Mucosa of stomach (tissue), 1 donor: ENCODE measurements around the gene RNASET2.

Source experiments
- H3K27me3 ChIP-seq: one replicate; pipeline ENCODE4 v1.7.0; 2013; ENCODE audit warnings: mild to moderate bottlenecking, low read length; ENCODE audit not compliant: control insufficient read depth, insufficient read depth
- H3K36me3 ChIP-seq: one replicate; pipeline ENCODE4 v1.7.0; 2013; ENCODE audit warnings: low read length; ENCODE audit not compliant: control insufficient read depth, insufficient read depth
- H3K4me1 ChIP-seq: one replicate; pipeline ENCODE4 v1.7.0; 2013; ENCODE audit warnings: mild to moderate bottlenecking, low read length; ENCODE audit not compliant: control insufficient read depth, insufficient read depth
- H3K4me3 ChIP-seq: one replicate; pipeline ENCODE4 v1.7.0; 2013; ENCODE audit warnings: low read length
- H3K9ac ChIP-seq: one replicate; pipeline ENCODE4 v1.7.0; 2013; ENCODE audit warnings: mild to moderate bottlenecking, low read length, moderate library complexity
- H3K9me3 ChIP-seq: one replicate; pipeline ENCODE4 v1.7.0; 2013; ENCODE audit warnings: mild to moderate bottlenecking, low read length, moderate library complexity; ENCODE audit not compliant: control insufficient read depth
- donor health status: Pancreatic carcinoma.

Gene RNASET2

GRCh38 chr6:166987930-166988329, 31.6 kb upstream of the RNASET2 start:
- Histone ChIP-seq H3K9me3 (no peaks in the 10 kb centered on the region), H3K27me3 (no peaks in the 10 kb centered on the region), H3K4me3 (no peak overlapping the region), H3K4me1 (peaks cover 5% of the 10 kb centered on the region), H3K9ac (no peak overlapping the region), H3K36me3 (no peaks in the 10 kb centered on the region)

- H3K4me3 ChIP-seq: no peak overlapping the region
Observed at GRCh38 chr6:166987448-166987847, 31.1 kb upstream of the RNASET2 start.

GRCh38 chr6:166980738-166981137, 24.4 kb upstream of the RNASET2 start:
- no peaks in the 10 kb centered on the region for H3K9me3 ChIP-seq
- H3K27me3 ChIP-seq: no peaks in the 10 kb centered on the region
- H3K9ac ChIP-seq: no peak overlapping the region
- H3K36me3 ChIP-seq: no peaks in the 10 kb centered on the region
- H3K4me3 ChIP-seq: no peak overlapping the region
- H3K4me1 ChIP-seq: no peaks in the 10 kb centered on the region

More at GRCh38 chr6:166987448-166987847, 31.1 kb upstream of the RNASET2 start:
- no peaks in the 10 kb centered on the region for H3K9me3 ChIP-seq
- peaks cover 5% of the 10 kb centered on the region for H3K4me1 ChIP-seq
- H3K27me3 ChIP-seq: no peaks in the 10 kb centered on the region
- no peaks in the 10 kb centered on the region for H3K36me3 ChIP-seq
- no peak overlapping the region for H3K9ac ChIP-seq

- Histone ChIP-seq H3K27me3 (no peaks in the 10 kb centered on the region), H3K4me1 (no peaks in the 10 kb centered on the region), H3K36me3 (no peaks in the 10 kb centered on the region), H3K4me3 (no peak overlapping the region), H3K9ac (no peak overlapping the region), H3K9me3 (no peaks in the 10 kb centered on the region)
Observed at GRCh38 chr6:166977621-166978525, 21.5 kb upstream of the RNASET2 start.

- no peak overlapping the region for H3K4me3 ChIP-seq
- no peaks in the 10 kb centered on the region for H3K9me3 ChIP-seq
- H3K4me1 ChIP-seq: no peaks in the 10 kb centered on the region
- H3K36me3 ChIP-seq: no peaks in the 10 kb centered on the region
- no peak overlapping the region for H3K9ac ChIP-seq
- H3K27me3 ChIP-seq: no peaks in the 10 kb centered on the region
Observed at GRCh38 chr6:166976636-166977035, 20.3 kb upstream of the RNASET2 start.

GRCh38 chr6:166972101-166972500, 15.8 kb upstream of the RNASET2 start:
- Histone ChIP-seq H3K9me3 (no peaks in the 10 kb centered on the region), H3K9ac (no peak overlapping the region), H3K4me1 (no peaks in the 10 kb centered on the region), H3K27me3 (no peaks in the 10 kb centered on the region), H3K4me3 (no peak overlapping the region), H3K36me3 (no peaks in the 10 kb centered on the region)

GRCh38 chr6:166971271-166971670, 14.9 kb upstream of the RNASET2 start:
- no peak overlapping the region for H3K4me3 ChIP-seq
- H3K36me3 ChIP-seq: no peaks in the 10 kb centered on the region
- H3K27me3 ChIP-seq: no peaks in the 10 kb centered on the region
- no peaks in the 10 kb centered on the region for H3K9me3 ChIP-seq
- no peak overlapping the region for H3K9ac ChIP-seq
- H3K4me1 ChIP-seq: no peaks in the 10 kb centered on the region

GRCh38 chr6:166970776-166971175, 14.4 kb upstream of the RNASET2 start:
- Histone ChIP-seq H3K9me3 (no peaks in the 10 kb centered on the region), H3K4me3 (no peak overlapping the region), H3K27me3 (no peaks in the 10 kb centered on the region), H3K36me3 (no peaks in the 10 kb centered on the region), H3K4me1 (no peaks in the 10 kb centered on the region), H3K9ac (no peak overlapping the region)

GRCh38 chr6:166970091-166970490, 13.7 kb upstream of the RNASET2 start:
- Histone ChIP-seq H3K4me1 (no peaks in the 10 kb centered on the region), H3K36me3 (no peaks in the 10 kb centered on the region), H3K9me3 (no peaks in the 10 kb centered on the region), H3K27me3 (no peaks in the 10 kb centered on the region), H3K9ac (no peak overlapping the region), H3K4me3 (no peak overlapping the region)

GRCh38 chr6:166969390-166970002, 13.1 kb upstream of the RNASET2 start:
- H3K36me3 ChIP-seq: no peaks in the 10 kb centered on the region
- H3K9me3 ChIP-seq: no peaks in the 10 kb centered on the region
- no peak overlapping the region for H3K9ac ChIP-seq
- H3K27me3 ChIP-seq: no peaks in the 10 kb centered on the region
- no peak overlapping the region for H3K4me3 ChIP-seq
- H3K4me1 ChIP-seq: no peaks in the 10 kb centered on the region

GRCh38 chr6:166966268-166966667, 9.9 kb upstream of the RNASET2 start:
- H3K4me3 ChIP-seq: no peak overlapping the region
- no peaks in the 10 kb centered on the region for H3K9me3 ChIP-seq
- no peaks in the 10 kb centered on the region for H3K27me3 ChIP-seq
- H3K36me3 ChIP-seq: no peaks in the 10 kb centered on the region
- H3K9ac ChIP-seq: no peak overlapping the region
- no peaks in the 10 kb centered on the region for H3K4me1 ChIP-seq

GRCh38 chr6:166960609-166960978, 4.2 kb upstream of the RNASET2 start:
- Histone ChIP-seq H3K4me1 (peaks cover 30% of the 10 kb centered on the region), H3K27me3 (no peaks in the 10 kb centered on the region), H3K4me3 (no peak overlapping the region), H3K9me3 (no peaks in the 10 kb centered on the region), H3K9ac (no peak overlapping the region), H3K36me3 (no peaks in the 10 kb centered on the region)
